Fibroblast of skin of right quadriceps (primary cell): ENCODE results near the gene MXD4.
"Not testable (repeated sequence)": the region's sequence is repeated elsewhere in the genome, so short reads cannot be mapped to it uniquely, and the experiment has no call there.

Source experiments
- DNase-seq: peaks from one replicate; pipeline ENCODE4 v3.0.0-alpha.2; 2013

Gene MXD4

DNA sequence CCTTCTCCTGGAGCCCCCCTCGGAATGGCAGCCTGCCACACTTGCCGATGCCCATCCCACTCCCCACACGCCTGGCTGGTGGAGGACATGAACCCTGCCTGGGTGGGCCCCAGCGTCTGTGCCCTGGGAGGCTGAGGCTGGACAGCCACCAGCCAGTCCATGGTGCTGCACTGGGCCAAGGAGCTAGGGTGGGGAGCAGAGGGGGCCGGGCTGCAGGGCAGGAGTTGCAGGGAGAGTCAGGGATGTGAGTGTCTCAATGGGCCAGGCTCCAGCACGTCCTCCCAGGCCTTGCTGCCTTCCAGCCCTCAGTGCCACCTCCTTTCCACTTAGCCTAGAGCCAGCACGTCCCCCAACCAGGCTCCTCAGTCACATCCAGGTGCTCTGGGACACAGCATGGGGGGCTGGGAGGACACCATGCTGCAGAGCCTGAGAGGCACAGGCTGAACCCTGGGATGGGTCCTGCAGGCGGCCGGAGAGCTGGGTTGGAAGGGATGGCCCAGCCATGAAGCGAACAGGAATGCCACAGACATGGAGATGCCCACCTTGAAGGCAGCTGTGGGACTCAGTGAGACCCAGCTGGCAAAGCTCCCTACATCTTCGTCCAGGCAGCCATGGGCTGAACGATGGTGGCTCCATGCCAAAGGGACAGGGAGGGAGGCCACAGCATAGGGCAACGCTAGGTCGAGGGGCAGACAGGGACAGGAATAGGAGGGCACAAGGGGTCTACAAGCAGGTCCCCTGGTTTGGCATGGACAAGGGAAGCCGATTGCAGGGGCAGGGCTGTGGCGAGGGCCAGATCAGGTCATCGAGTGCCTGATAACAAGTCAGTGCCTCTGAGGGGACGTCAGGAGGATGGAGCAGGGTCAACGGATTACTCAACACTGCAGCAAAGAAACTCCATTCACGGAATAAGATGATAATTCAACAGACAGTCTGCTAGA lies 30.1 kb upstream of the MXD4 start:
- DNase-seq = no peak

DNA sequence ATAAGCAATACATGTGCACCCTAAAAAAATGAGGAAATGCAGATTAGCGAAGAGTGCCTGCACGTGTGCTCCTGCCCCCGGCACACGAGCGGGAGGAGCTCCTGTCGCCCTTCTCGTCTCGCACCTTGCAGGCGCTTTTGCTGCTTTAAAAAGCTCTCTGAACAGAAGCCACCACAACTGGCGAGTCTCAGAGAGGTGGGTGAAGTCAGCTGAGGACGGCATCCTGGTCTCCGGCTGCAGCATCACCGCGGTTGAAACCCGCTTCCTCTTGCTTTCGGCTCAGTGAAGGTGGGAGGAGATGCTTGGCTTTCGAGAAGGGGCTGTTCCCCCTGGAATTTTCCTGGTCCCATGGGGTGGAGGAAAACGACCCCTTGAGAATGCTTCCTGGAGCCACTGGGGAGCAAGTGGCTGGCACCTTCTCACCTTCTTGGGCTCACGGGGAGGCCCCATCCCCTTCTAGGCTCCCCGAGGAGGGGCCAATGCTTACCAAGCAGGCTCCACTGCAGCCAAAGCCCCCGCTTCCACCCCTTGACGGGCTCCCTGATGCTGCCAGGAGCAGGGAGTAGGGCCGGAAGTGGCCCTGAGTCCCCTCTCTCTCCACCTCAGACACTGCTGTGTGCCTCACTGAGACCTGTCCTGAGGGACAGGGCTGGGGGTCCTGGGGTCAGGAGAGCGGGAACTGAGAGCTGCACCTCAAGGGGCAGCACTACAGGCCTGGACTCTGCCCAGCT lies 29.2 kb upstream of the MXD4 start:
- DNase-seq = no peak

DNA sequence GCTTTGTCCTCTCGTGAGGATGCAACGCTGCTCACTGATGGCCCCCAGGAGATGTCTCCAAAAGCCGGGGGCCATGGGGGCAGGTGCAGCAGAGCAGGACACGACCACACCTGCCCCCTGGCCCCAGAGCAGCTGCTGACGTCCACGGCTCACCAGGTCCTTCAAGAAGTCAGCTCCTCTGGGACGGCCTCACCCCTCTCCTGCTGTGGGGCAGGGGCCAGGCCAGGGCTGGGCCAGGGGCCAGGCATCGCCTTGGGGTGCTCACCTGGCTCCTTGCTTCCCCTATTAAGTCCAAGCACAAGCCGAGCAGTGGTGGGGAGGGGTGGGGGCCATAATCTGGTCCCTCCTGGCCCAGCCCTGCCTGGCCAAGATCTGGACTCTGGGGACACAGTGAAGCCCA lies 28.6 kb upstream of the MXD4 start:
- DNase-seq = no peak

DNA sequence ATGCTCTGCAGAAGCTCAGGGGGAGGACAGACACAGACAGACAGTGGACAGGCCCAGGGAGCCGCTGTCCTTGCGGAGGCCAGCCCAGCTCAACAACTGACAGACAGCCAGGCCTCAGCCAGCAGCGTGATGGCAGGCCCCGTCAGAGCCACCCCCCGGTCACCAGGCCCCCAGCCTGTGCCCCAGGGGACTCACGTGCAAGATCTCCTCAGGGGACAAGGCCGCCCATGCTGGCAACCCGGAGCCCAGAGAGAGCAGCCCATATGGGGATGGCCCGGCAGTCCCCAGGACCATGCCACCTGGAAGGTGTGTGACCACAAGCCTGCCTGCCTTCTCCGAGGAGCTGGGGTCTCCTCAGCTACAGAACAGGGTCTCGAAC lies 28.0 kb upstream of the MXD4 start:
- no peak for DNase-seq

DNA sequence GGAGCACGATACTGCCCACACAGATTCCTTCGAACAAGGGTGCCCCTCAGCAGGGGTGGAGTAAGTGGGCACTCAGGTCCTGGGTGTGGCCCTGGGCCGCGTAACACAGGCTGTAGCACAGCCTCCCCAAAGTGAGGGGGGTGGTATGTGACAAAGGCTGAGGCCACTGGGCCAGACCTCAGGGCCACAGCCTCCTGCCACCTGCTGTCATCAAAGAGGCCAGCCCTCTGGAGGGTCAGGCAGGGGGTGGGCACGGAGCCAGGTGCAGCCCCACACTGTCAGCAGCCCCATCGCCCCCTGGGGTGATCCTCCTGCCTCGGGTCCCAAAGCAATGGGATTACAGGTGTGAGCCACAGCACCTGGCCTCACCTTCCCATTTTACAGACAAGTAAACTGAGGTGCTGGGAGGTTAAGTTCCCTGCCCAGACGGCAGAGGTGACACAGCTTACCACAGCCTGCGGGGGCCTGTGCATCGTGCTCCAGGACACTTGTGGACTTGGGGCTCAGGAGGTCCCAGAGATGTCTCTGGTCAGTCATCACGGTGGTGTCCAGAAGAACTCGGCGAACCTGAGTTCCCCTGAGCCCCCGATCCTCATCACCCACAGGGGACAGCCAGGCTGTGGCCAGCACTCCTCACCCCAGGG lies 27.5 kb upstream of the MXD4 start:
- no peak for DNase-seq

DNA sequence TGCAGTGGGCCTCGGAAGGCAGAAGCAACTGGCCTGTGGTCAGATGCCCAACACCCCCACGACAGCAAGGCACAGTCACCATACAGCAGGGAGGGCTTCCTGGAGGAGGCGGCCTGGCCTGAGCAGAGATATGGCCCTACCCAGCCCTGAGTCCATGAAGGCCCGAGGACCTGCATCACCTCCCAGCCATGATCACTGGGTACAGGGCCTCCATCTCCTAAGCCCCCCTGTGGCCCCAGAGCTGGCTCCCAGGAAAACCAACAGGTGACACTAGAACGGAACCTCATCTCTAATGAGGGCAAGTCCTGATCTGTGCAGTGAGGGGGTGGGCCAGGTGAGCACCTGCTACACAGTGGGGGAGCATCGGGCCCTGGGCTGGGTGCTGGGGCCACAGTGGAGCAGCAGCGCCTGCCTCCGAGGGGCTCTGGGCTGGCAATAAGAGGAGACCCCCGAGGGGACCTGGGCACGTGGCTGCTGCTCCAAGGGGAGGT lies 26.2 kb upstream of the MXD4 start:
- DNase-seq = no peak

DNA sequence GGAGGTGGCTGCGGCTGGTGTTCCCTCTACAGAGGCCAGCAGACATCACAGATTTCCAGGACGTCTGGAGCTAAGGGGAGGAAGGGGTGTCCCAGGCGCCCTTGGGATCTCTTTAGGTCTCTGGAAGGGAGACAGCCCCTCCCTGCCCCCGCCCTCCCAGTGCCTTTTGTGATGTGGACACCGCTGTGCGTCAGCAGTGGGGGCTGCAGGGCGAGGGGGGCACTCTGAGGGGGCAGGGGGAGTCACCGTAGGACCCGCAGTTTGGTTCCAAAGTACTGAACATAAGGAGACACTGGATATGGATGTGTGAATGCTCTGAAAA lies 25.6 kb upstream of the MXD4 start:
- DNase-seq = no peak

DNA sequence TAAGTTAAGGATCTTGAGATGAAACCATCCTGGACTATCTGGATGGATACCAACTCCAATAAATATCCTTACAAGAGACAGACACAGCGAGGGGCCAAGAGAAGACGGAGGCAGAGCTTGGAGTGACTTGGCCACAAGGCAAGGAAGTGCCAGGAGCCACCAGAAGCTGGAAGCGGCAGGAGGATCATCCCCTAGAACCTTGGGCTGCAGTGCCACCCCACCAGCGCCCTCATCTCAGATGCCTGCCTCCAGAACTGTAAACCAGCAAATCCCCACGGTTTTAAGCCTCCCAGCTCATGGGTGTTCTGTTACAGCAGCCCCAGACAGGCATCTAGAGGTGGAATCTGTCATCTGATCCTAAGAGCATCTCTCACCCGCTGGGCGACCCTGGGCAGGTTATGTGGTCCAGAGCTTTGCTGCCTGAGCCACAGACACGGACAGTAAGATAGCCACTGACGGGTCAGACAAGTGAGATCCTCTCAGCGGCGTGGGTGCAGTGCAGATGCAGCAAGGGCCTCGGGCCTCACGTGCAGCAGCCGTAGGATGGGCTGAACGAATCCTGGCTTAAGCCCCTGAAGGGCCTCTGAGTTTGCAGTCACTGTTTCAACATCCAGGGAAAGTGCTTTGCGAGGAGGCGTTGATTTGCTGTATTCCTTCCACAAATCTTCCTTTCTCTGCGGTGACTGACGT lies 25.1 kb upstream of the MXD4 start:
- DNase-seq = peak; percentile 11

DNA sequence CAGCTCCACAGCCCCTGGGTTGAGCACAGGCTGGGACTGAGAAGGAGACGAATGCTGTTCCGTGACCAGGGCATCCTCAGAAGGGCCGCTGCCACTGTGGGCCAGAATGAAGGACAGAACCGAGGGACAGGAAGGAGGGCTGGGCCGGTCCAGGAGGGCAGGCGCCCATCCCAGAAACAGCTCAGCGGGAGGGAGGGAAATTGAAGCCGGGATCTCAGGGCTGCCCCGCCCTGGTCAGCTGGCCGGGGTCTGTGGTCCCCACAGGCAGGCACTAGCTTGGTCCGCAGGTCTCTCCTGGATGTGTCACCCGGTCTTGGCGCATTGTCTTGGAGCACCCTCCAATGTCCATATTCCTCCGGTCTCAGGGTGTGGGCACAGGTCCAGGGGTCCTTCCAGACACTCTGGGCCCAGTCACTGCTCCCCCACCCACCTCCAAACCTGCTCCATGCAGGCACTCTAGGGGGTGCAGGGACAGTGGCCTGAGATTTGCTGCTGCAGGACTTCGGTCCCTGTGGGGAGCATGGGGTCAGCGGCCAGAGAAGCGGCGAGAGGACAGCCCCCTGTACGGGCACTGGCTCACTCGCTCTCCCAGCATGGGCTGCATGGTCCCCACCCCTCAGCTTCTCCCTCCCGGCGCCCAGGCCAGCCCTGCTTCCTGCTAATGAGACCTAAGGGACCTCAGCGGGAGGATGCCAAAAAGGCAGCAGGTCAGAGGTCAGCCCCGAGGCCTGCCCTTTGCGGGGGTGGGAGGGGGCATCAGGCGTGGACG lies 23.9 kb upstream of the MXD4 start:
- DNase-seq = no peak

DNA sequence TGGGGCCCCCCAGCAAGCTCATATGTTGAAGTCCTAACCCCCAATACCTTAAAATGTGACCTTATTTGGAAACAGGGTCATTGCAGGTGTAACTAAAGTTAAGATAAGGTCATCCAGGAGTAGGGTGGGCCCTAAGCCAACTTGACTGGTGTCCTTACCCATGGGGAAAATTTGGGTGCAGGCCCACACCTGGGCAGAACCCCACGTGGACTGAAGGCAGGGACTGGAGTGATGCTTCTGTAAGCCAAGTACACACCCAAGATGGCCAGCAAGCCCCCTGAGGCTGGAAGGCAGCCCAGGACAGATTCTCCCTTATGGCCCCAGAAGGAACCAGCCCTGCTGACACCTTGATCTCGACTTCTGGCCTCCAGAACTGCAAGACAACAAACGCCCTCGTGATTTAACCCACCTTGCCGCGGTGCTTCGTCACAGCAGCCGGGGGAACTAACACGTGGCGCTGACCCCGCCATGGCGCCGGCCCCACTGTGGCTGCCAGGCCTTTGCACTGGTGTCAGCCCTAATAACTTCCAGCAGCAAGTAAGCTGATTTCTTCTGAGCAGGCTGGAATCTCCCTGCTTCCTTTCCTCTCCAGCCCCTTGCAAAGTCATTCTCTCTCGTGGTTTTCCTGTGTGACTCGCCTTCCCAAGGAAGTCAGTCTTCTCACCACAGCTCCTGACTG lies 23.2 kb upstream of the MXD4 start:
- DNase-seq = peak; percentile 62

DNA sequence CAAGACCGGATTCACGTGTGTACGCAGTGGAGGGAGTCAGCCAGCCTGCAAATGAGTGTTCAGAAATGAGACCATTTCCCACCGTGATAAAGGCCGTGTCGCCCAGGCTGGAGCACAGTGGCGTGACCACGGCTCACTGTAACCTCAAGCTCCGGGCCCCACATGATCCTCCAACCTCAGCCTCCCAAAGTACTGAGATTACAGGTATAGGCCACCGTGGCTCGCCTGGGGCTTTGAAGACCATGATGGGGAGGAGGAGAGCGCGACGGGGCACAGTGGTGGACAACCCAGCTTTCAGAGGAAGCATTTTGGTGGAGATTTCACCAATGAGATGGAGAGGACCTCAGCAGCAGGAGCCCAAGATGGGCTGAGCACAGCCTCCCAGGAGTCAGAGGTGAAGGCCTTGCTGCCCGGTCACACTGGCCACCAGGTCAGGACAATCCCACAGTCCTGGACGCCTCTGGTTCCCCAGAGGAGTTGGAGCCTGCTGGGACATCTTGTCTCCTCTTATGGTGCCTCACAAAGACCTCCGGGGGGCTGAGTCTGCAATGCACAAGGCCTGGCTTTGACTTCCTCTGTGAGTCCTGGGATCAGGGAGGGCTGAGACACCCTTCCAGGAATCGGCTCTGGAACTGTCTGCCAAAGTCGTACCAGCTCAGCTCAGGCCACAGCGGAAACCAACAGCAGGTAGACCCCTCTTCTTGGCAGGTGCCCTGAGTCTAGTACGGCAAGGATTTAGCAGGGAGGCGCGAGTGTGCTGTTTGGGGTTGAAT lies 22.4 kb upstream of the MXD4 start:
- no peak for DNase-seq

DNA sequence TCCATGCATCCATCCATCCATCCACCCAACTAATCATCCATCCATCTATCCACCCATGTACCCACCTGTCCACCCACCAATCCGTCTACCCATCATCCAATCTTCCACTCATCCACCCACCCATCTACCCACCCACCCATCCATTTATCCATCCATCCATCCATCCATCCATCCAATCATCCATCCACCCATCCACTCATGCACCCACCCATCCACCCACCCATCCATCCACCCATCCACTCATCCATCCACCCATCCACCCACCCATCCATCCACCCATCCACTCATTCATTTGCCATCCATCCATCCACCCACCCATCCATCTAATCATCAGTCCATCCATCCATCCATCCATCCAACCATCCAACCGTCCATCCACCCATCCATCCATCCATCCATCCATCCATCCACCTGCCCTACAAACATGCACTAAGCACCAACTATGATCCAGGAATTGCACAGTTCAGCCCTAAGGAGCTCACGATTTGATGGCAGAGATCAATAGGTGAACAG lies 21.3 kb upstream of the MXD4 start:
- DNase-seq = no peak

DNA sequence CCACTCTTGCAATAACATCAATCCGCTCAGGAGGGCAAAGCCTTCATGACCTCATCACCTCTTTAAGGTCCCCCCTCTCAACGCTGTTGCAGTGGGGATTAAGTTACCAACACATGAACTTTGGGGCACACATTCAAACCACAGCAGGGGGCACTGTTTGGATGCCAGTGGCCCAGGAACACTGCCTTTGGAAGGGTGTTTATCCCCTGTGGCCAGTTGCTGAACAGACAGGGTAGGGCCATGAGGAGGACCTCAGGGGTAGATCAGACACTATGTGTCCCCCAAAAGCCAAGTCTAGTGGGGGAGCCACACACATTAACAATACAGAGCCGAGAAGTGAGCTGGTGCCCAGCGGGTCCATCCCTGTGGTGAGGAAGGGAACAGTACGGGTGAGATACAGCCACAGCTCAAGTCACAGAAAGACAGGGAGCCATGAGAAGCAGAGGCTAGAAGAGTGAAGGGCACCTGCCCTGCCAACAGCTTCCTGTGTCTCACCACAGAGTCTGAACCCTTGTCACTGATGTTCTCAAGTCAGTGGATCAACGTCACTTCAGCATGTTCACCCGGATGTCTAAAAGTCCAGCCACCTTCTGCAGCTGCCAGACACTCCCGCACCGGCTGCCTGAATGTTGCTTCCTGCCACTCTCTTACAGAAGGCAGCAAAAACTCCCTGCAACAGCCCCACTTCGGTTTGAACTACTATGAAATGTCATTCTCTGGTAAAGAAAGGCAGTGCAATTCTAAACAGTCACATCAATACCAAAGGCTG lies 19.9 kb upstream of the MXD4 start:
- DNase-seq = no peak

DNA sequence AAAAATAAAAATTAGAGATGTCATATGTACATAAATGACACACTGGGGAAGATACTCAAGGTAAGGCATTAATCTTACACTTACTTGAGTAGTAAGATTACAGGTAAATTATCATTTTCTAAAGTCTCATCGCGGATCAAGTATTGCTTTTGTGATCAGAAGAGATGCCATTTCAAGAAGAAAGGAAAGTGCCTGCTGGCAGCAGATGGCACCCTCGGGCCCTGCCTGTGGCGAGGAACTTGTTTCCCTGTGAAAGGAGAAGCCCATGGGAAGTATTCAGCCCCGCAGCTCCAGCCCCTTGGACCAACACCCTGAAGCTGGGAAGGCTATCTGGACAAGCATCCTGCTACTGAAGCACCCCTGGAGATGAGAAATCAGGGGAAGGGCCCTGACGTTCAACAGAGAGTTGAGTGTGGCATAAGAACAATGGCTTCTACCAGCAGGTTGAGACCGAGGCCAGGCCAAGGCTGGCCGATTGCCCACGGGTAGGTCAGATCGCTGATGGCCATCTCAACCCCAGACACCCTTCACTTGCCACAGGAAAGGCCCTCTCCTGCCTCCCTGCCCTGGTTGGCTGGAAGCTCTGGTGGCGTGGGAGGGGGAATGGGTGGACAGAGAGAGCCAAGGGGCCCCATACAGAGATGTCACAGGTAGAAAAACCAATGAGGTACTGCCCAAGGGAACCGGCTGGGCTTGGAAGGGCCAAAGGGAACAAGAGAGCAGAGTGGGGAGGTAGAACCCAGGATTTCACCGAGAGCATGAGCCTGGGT lies 18.8 kb upstream of the MXD4 start:
- no peak for DNase-seq

DNA sequence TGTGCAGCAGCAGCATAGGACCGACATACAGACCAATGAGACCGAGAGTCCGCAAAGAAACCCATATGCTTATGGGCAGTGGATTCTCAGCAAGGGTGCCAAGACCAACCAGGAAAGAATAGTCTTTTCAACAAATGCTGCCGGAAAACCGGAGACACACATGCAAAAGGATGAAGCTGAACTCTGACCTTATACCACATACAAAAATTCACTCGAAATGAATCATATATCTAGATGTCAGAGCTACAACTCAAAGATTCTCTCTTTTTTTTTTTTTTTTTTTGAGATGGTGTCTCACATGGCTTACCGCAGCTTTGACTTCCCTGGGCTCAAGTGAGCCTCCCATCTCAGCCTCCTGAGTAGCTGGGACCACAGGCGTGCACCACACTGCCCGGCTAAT lies 16.0 kb upstream of the MXD4 start:
- DNase-seq = no peak

DNA sequence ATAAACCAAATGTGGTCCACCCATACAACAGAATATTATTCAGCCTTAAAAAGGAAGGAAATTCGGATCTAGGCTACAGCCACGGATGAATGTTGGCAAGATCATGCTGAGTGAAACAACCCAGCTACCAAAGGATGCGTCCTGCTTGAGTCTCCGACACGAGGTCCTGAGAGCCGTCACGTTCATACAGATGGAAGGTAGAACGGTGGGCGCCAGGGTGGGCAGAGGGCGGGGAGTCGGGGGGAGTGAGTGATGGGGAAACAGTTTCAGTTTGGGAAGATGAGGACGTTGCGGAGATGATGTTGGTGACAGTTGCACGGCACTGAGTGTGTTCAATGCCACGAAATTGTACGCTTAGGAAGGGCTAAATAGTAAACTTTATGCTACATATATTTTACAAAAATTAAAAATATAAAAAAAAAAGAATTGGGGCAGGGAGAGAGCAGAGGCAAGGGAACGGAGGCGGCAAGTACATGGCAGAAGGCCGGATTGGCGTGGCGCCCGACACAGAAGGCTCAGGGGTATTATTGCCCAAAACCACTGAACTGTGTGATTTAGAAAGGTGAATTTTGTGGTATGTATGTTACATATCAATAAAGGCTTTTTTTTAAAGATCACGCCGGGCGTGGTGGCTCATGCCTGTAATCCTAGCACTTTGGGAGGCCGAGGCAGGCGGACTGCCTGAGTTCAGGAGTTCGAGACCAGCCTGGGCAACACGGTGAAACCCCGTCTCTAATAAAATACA lies 14.8 kb upstream of the MXD4 start:
- DNase-seq = no peak

DNA sequence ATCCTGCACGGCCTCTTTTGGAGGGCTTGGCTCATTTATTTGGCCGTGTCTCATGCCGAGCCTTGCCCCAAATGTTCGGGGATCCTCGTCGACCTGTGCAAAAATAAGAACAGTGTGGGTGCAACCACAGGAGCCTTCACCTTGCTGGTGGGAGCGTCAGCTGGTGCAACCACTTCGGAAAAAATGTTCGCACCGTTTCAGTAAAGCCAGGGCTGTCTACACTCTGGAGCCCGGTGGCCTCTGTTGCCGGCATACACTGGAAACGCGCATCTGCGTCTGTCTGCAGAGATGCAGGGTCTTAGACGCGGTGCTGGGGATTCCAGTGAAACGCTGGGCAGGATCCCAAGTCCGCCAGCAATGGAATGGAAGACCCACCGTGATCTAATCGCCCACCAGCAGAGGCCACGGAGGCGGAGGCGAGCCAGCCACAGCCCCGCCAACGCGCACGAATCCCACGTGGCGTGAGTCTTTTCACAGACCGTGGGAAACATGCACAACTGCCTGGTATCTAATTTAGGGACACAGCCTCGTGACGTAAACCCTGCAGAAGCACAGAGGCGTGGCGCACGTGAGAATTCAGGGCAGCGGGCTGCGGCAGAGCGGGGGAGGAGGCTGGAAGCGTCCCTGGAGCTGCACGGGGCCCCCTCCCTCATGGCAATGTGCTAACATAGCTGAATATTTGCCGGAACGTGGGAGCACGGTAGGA lies 13.8 kb upstream of the MXD4 start:
- no peak for DNase-seq

DNA sequence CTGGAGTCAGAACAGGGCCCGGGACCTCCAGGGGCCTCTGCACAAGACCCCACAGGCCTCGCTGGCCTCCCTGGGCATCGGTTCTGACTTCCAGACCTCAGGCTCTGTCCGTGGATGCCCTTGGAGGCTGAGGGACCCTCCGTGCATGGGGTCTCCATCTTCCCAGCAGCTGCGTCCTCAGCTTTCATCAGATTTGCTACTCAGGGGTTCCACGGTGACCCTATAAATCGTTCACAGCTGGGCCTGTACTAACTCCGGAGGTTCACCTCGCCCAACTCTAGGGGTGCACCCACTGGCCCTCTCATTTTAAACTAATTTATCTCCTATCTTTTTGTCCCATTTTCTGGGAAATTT lies 13.1 kb upstream of the MXD4 start:
- DNase-seq = not testable (repeated sequence)
